Activated T-cell treated with anti-CD3 and anti-CD28 coated beads, Interleukin-2, amount 50 U/mL, for 72 hours (primary cell): ENCODE measurements around the gene MACROH2A2. TPM values are rescaled to one million over a fixed set of nuclear protein-coding genes. Genes with fewer than 3 reads are reported as not detected.
"Not testable (repeated sequence)": the region's sequence is repeated elsewhere in the genome, so short reads cannot be mapped to it uniquely, and the experiment has no call there.

Source experiments
- ATAC-seq, 2 donors: fragments of 150-1000 bp; cut with Tn5 transposase; replicated peaks in 1 of 2; 2 replicates each; pipeline ENCODE4 v1.10.0; 2021; ENCODE audit warnings: moderate library complexity in 2 of 2, mild to moderate bottlenecking in 1 of 2
- DNase-seq, 2 donors: peaks; one replicate each; pipeline ENCODE4 v3.0.0; 2021 to 2022; ENCODE audit warnings: mixed read lengths in 1 of 2
- H3K27ac Mint-ChIP-seq: one replicate; pipeline ENCODE4 v1.8.0; 2022; ENCODE audit warnings: mild to moderate bottlenecking, moderate library complexity, mixed read lengths
- H3K27me3 Mint-ChIP-seq: one replicate; pipeline ENCODE4 v1.8.0; 2022; ENCODE audit warnings: low read depth, mixed read lengths
- H3K36me3 Mint-ChIP-seq, 2 donors: one replicate each; pipeline ENCODE4 v1.8.0; 2022; ENCODE audit warnings: mixed read lengths in 2 of 2, mild to moderate bottlenecking in 1 of 2; ENCODE audit not compliant: insufficient read depth in 2 of 2
- H3K4me1 Mint-ChIP-seq: one replicate; pipeline ENCODE4 v1.8.0; 2022; ENCODE audit warnings: low read depth, mixed read lengths
- H3K4me3 Mint-ChIP-seq, 2 donors: one replicate each; pipeline ENCODE4 v1.8.0; 2022; ENCODE audit warnings: mild to moderate bottlenecking in 2 of 2, mixed read lengths in 2 of 2, moderate library complexity in 2 of 2
- H3K9me3 Mint-ChIP-seq, 2 donors: one replicate each; pipeline ENCODE4 v1.8.0; 2022; ENCODE audit warnings: mixed read lengths in 2 of 2
- total RNA-seq, 2 donors: library from RNA; stranded (reverse); gene quantifications; one replicate each; pipeline ENCODE4 v1.2.3, GENCODE V29; 2022

MACROH2A2 gene
- total RNA-seq, 2 donors from 2014 or later, result 6.2 to 8.4 TPM

DNA sequence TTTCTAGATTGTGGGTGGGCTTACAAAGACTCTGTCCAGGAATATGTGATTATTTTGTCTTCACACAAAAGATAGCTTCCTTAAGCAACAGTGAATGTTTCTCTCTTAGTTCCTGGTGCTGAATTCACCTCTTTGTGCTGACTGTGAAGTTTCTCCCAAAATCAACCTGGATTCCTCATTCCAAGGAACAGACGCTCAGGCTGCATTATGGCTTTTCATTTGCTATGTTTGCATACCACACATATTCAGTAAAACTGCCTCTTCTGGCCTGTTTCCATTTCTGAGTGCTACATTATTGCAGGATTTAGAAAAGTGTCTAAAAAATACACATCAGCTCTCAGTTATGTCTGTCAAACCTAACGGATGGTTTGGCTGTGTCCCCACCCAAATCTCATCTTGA, 21.5 kb downstream of the MACROH2A2 start:
- H3K36me3 Mint-ChIP-seq, result no peaks in the 10 kb centered on the region

GRCh38 chr10:70074971-70075370, 22.3 kb downstream of the MACROH2A2 start:
- no peak for ATAC-seq
- no peak for DNase-seq
- Mint-ChIP-seq H3K4me3 (no peak overlapping the region), H3K9me3 (no peaks in the 10 kb centered on the region), H3K27me3 (peaks cover 8% of the 10 kb centered on the region), H3K36me3 (no peaks in the 10 kb centered on the region), H3K27ac (no peak overlapping the region), H3K4me1 (no peaks in the 10 kb centered on the region)

More for the DNA sequence above, 21.5 kb downstream of the MACROH2A2 start:
- Mint-ChIP-seq H3K4me1 (no peaks in the 10 kb centered on the region), H3K27ac (no peak overlapping the region), H3K4me3 (no peak overlapping the region), H3K9me3 (no peaks in the 10 kb centered on the region), H3K27me3 (peaks cover 8% of the 10 kb centered on the region)
- no peak for ATAC-seq
- no peak for DNase-seq

DNA sequence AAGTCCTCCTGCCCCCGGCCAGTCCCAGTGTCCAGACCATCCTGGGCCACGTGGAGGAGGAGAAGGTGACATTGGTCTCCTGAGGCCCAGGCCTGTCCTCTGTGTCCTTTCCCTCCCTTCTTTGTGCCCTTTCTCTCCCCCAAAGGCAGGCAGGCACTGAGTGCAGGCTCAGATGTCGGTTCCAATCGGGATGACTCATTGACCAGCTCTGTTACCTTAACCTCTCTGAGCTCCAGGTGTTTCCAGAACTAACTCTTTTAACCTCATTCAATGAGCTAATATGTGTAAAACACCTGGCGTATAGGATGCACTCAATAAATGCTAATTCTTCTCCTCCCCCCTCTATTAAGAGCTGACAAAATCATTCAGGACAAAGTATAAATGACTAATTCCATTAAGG, 25.7 kb downstream of the MACROH2A2 start:
- Mint-ChIP-seq H3K36me3 (no peaks in the 10 kb centered on the region), H3K4me3 (no peak overlapping the region), H3K27me3 (peaks cover 8% of the 10 kb centered on the region), H3K4me1 (no peaks in the 10 kb centered on the region), H3K9me3 (no peaks in the 10 kb centered on the region), H3K27ac (no peak overlapping the region)
- no peak for ATAC-seq
- DNase-seq, result no peak

GRCh38 chr10:70078937-70079336, 26.3 kb downstream of the MACROH2A2 start:
- Mint-ChIP-seq H3K9me3 (no peaks in the 10 kb centered on the region), H3K27me3 (peaks cover 8% of the 10 kb centered on the region), H3K27ac (no peak overlapping the region), H3K4me3 (no peak overlapping the region), H3K36me3 (no peaks in the 10 kb centered on the region), H3K4me1 (no peaks in the 10 kb centered on the region)
- ATAC-seq (no peak), DNase-seq (no peak)

GRCh38 chr10:70080789-70081188, 28.1 kb downstream of the MACROH2A2 start:
- not testable (repeated sequence) for H3K36me3 Mint-ChIP-seq, H3K27me3 Mint-ChIP-seq, H3K4me3 Mint-ChIP-seq, DNase-seq, ATAC-seq, H3K27ac Mint-ChIP-seq, H3K4me1 Mint-ChIP-seq, H3K9me3 Mint-ChIP-seq

DNA sequence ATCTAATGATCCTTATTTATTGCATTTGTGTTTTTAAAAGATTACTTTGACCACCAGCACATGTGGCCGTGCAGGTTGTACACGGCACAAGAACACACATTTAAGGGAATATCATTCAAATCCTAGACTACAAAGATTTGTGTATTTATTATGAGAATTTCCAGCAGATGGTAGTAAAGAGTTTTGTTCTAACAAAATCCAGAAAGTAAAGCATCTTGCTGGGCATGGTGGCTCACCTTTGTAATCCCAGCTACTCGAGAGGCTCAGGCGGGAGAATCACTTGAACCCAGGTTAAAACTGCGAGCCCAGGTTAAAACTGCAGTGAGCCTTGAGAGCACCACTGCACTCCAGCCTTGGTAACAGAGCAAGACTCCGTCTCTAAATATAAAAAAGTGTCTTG, 31.5 kb downstream of the MACROH2A2 start:
- DNase-seq (no peak), ATAC-seq (no peak)
- H3K9me3 Mint-ChIP-seq, result no peaks in the 10 kb centered on the region
- no peaks in the 10 kb centered on the region for H3K4me1 Mint-ChIP-seq
- H3K4me3 Mint-ChIP-seq, result no peak overlapping the region
- H3K27ac Mint-ChIP-seq, result no peak overlapping the region
- H3K36me3 Mint-ChIP-seq, result no peaks in the 10 kb centered on the region
- H3K27me3 Mint-ChIP-seq, result no peaks in the 10 kb centered on the region

- H3K36me3 Mint-ChIP-seq, result no peaks in the 10 kb centered on the region
- no peak for DNase-seq
- H3K4me3 Mint-ChIP-seq, result no peak overlapping the region
- H3K9me3 Mint-ChIP-seq, result no peaks in the 10 kb centered on the region
- no peaks in the 10 kb centered on the region for H3K4me1 Mint-ChIP-seq
- no peaks in the 10 kb centered on the region for H3K27me3 Mint-ChIP-seq
- no peak overlapping the region for H3K27ac Mint-ChIP-seq
- ATAC-seq, result no peak
These were observed 33.4 kb downstream of the MACROH2A2 start for GRCh38 chr10:70085975-70086613.

- DNase-seq (no peak), ATAC-seq (no peak)
- Mint-ChIP-seq H3K36me3 (no peaks in the 10 kb centered on the region), H3K9me3 (no peaks in the 10 kb centered on the region), H3K4me3 (no peak overlapping the region), H3K4me1 (peaks cover 14% of the 10 kb centered on the region), H3K27ac (no peak overlapping the region), H3K27me3 (no peaks in the 10 kb centered on the region)
These were observed 35.1 kb downstream of the MACROH2A2 start for GRCh38 chr10:70087616-70088307.

- H3K4me1 Mint-ChIP-seq, result peaks cover 19% of the 10 kb centered on the region
- H3K36me3 Mint-ChIP-seq, result peaks cover 0 to 2% of the 10 kb centered on the region in 2 donors
- no peak overlapping the region for H3K4me3 Mint-ChIP-seq
- no peak for DNase-seq
- H3K9me3 Mint-ChIP-seq, result no peaks in the 10 kb centered on the region
- H3K27ac Mint-ChIP-seq, result no peak overlapping the region
- no peaks in the 10 kb centered on the region for H3K27me3 Mint-ChIP-seq
- no peak for ATAC-seq
These were observed 35.7 kb downstream of the MACROH2A2 start for GRCh38 chr10:70088308-70088698.

DNA sequence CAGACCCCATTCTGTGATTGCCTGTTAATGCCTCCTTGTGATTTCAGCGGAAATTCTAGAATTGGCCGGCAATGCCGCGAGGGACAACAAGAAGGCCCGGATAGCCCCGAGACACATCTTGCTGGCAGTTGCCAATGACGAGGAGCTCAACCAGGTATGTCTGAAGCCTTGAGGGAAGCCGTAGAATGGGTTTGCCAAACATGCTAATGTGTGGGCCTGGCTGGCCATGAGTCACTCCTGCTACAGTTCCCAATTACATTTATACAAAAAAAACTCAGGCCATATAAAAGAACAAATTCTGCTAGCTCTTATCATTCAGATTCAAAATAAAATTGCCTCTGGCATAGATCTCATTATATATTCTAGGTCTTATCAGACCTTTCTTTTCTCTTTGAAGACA, 37.4 kb downstream of the MACROH2A2 start:
- no peaks in the 10 kb centered on the region for H3K27me3 Mint-ChIP-seq
- no peak overlapping the region for H3K4me3 Mint-ChIP-seq
- no peak overlapping the region for H3K27ac Mint-ChIP-seq
- peaks cover 0 to 2% of the 10 kb centered on the region in 2 donors for H3K36me3 Mint-ChIP-seq
- ATAC-seq, result no peak
- peaks cover 37% of the 10 kb centered on the region for H3K4me1 Mint-ChIP-seq
- DNase-seq, result no peak
- H3K9me3 Mint-ChIP-seq, result no peaks in the 10 kb centered on the region

DNA sequence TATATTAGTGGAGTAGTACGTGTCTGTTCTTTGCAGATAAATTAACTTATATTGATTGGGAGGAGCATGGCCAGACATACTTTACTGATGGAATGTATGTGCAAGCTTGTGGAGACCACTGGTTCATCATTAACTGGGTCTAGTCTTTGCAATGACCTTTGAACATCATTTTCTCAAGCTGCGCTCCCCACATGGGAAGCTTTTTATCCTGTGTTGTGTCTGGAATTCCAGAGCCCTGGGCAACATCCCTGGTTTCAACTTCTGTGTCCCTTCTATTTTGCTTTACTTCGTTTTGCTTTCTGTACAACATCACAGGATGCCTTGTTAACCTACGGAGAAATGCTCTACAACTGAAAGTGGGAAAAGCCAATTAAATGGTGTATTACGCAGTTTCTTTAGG, 38.3 kb downstream of the MACROH2A2 start:
- ATAC-seq, result no peak
- Mint-ChIP-seq H3K27me3 (no peaks in the 10 kb centered on the region), H3K4me1 (peaks cover 37% of the 10 kb centered on the region), H3K9me3 (no peaks in the 10 kb centered on the region), H3K27ac (no peak overlapping the region), H3K36me3 (peaks cover 0 to 2% of the 10 kb centered on the region in 2 donors), H3K4me3 (no peak overlapping the region)
- DNase-seq, result no peak

GRCh38 chr10:70092389-70092718, 39.7 kb downstream of the MACROH2A2 start:
- H3K9me3 Mint-ChIP-seq, result no peaks in the 10 kb centered on the region
- peak overlapping the region; percentile 78 to 95 for H3K4me3 Mint-ChIP-seq
- peak overlapping the region; percentile 98 for H3K27ac Mint-ChIP-seq
- ATAC-seq (peak; percentile 4 to 22), DNase-seq (no peak)
- peaks cover 37% of the 10 kb centered on the region for H3K4me1 Mint-ChIP-seq
- no peaks in the 10 kb centered on the region for H3K27me3 Mint-ChIP-seq
- H3K36me3 Mint-ChIP-seq, result peaks cover 0 to 2% of the 10 kb centered on the region in 2 donors

DNA sequence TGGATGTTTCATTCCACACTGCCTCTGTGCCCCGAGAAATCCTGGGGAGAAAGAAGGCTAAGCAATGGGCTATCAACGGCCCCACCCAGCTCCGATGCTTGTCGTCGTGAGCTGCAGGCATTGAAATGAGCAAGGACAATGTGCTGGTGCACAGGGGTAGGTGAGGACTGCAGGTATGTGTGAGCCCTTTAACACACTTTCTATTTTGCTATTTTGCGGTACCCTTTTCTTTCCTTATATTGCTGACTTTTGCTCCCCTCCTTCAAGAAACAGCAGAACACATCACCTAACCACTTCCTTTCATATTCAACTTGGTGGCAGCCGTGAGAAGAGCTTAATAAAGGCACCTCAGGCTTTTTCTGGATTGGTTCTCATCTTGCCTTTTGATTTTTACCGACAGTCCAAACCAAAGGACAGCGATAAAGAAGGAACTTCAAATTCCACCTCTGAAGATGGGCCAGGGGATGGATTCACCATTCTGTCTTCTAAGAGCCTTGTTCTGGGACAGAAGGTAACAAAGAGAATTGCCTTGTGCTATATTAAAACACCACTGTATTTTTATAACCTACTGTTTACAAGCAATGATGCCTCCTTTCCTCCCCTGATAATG, 40.8 kb downstream of the MACROH2A2 start:
- Mint-ChIP-seq H3K36me3 (peaks cover 0 to 2% of the 10 kb centered on the region in 2 donors), H3K27me3 (no peaks in the 10 kb centered on the region), H3K27ac (peak overlapping the region; percentile 7), H3K9me3 (no peaks in the 10 kb centered on the region), H3K4me1 (peaks cover 37% of the 10 kb centered on the region), H3K4me3 (peak overlapping the region; percentile 78 to 95)
- ATAC-seq (peak; percentile 89 to 90), DNase-seq (peak; percentile 28)
